H1 (cell line): Measurements from ENCODE around the gene ALAS1. TPM values are rescaled to one million over a fixed set of nuclear protein-coding genes. Genes with fewer than 3 reads are reported as not detected.

Experiments
- polyA plus RNA-seq, 7 experiments: library from polyadenylated mRNA; depleted of rRNA in 3 of 7; stranded (reverse) in 5 of 7; unstranded in 2 of 7; fragments of >200 nt in 5 of 7; fragments of 200-250 nt in 2 of 7; gene quantifications; 1 replicate in 5 of 7; 2 replicates in 1 of 7; 4 replicates in 1 of 7; pipeline versions ENCODE4 v1.2.1 to v1.2.3, GENCODE V29; 2011 to 2013; ENCODE audit warnings: missing spikeins in 2 of 7, mixed read lengths in 2 of 7
- total RNA-seq: library from RNA; stranded (reverse); fragmentation: NEBNext Ultra II Directional; extraction: Animal tissue kit (Norgen Biotek cat#: 25700); gene quantifications from 2 replicates; pipeline ENCODE4 v1.2.1, GENCODE V29; 2021
- TF ChIP-seq, protein P1 (sequence below): IDR thresholded peaks from 2 replicates; pipeline ENCODE4 v1.6.1; 2012; ENCODE audit warnings: low read length, inconsistent platforms

ALAS1 gene
- total and polyA plus RNA-seq, 2 of the 8 experiments (the other 6 are each of a cell fraction or from before 2014, with no cell fraction given): 45.9 to 84.4 TPM

DNA sequence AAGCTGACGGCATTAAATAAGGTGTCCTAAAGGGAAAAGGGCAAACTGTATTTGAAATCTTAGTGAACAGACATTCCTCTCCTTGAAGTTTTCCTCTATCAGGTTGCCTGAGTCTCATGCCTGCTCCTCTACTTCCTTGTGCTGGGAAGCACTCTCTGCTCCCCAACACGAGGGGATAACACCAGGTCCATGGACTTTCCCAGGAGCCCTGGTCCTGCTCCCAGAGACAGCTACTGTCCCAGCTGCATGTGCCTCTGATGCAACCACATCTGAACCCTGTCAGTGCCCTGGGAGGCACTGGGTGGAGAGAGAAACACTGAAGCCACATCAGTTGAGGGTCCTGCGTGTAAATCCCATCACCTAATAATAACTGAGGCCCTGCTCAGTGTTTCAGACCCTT is 20.1 kb downstream of the ALAS1 start (continued):
- TF ChIP-seq, protein P1, sequence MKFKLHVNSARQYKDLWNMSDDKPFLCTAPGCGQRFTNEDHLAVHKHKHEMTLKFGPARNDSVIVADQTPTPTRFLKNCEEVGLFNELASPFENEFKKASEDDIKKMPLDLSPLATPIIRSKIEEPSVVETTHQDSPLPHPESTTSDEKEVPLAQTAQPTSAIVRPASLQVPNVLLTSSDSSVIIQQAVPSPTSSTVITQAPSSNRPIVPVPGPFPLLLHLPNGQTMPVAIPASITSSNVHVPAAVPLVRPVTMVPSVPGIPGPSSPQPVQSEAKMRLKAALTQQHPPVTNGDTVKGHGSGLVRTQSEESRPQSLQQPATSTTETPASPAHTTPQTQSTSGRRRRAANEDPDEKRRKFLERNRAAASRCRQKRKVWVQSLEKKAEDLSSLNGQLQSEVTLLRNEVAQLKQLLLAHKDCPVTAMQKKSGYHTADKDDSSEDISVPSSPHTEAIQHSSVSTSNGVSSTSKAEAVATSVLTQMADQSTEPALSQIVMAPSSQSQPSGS: no peak
- TF ChIP-seq, all 59 proteins: peak for 0
